ENCODE data around the gene CEP83. TPM values are rescaled to one million over a fixed set of nuclear protein-coding genes. Genes with fewer than 3 reads are reported as not detected.

Gene CEP83
- total RNA-seq, 1 experiment from 2014 or later = 19.2 TPM

DNA sequence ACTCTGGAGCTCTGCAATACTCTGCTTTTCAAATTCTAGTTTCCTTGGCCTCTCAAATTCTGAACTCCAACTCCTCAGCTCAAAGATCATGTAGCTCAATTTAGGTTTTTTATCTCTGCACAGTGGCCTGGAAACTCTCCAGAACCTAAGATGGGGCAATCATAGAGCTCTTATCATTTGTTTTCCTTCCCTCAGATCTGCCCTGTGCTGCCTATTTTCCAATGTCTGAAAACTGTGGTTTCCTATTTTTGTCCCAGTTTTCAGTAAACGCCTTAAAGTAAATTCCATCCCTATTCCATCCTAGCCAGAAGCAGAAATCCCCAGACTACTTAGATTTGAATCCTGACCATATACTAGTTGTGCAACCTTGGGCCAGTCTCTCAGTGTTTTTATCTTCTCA is 73.2 kb downstream of the CEP83 start:
- H3K36me3 ChIP-seq (ENCODE audit: control insufficient read depth in 1 of 2, insufficient read depth in 2 of 2, low read length in 2 of 2) = peaks cover 0 to 13% of the 10 kb centered on the region in 2 experiments; a peak in 1 of 4 replicates
- RAD21 ChIA-PET (ENCODE audit: low non-redundant PET in 1 of 2, low total read pairs in 2 of 2, uncharacterized antibody in 2 of 2, unreplicated experiment in 2 of 2) = no interaction called here
- DNase-seq (ENCODE audit: low read depth, low spot score) (no peak), ATAC-seq (no peak)
- TF ChIP-seq YY1 (IDR thresholded peaks at IDR 0.05; ENCODE audit: extremely low read depth, insufficient replicate concordance, low read depth, low read length) = no peak
- TF ChIP-seq, protein P1, sequence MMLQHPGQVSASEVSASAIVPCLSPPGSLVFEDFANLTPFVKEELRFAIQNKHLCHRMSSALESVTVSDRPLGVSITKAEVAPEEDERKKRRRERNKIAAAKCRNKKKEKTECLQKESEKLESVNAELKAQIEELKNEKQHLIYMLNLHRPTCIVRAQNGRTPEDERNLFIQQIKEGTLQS (IDR thresholded peaks at IDR 0.05) = no peak
- TF ChIP-seq CBX3 (IDR thresholded peaks at IDR 0.05; ENCODE audit: low read depth) = no peak
- no peak for TF ChIP-seq TCF7L2 (IDR thresholded peaks at IDR 0.05; ENCODE audit: borderline replicate concordance, extremely low read depth, insufficient read depth, insufficient read length)
- TF ChIP-seq SIN3A (IDR thresholded peaks at IDR 0.05; ENCODE audit: low read depth) = no peak
- TF ChIP-seq, protein P2, sequence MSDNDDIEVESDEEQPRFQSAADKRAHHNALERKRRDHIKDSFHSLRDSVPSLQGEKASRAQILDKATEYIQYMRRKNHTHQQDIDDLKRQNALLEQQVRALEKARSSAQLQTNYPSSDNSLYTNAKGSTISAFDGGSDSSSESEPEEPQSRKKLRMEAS (IDR thresholded peaks at IDR 0.05) = no peak
- no peak for TF ChIP-seq SRF (IDR thresholded peaks at IDR 0.05; ENCODE audit: low read depth)
- no peak for TF ChIP-seq EZH2phosphoT487 (IDR thresholded peaks at IDR 0.05; ENCODE audit: borderline replicate concordance)
- no peak for TF ChIP-seq POLR2A (IDR thresholded peaks at IDR 0.05; ENCODE audit: borderline replicate concordance, extremely low read depth, insufficient read depth, insufficient read length)
- TF ChIP-seq FOSL1 (IDR thresholded peaks at IDR 0.05; ENCODE audit: low read depth) = no peak
- TF ChIP-seq EGR1 (IDR thresholded peaks at IDR 0.05; ENCODE audit: low read depth) = no peak
- TF ChIP-seq JUND (IDR thresholded peaks at IDR 0.05) = no peak
- no peak for TF ChIP-seq RAD21 (IDR thresholded peaks at IDR 0.05; ENCODE audit: low read depth)
- TF ChIP-seq SP1 (IDR thresholded peaks at IDR 0.05; ENCODE audit: low read depth) = no peak
- TF ChIP-seq, protein P3, sequence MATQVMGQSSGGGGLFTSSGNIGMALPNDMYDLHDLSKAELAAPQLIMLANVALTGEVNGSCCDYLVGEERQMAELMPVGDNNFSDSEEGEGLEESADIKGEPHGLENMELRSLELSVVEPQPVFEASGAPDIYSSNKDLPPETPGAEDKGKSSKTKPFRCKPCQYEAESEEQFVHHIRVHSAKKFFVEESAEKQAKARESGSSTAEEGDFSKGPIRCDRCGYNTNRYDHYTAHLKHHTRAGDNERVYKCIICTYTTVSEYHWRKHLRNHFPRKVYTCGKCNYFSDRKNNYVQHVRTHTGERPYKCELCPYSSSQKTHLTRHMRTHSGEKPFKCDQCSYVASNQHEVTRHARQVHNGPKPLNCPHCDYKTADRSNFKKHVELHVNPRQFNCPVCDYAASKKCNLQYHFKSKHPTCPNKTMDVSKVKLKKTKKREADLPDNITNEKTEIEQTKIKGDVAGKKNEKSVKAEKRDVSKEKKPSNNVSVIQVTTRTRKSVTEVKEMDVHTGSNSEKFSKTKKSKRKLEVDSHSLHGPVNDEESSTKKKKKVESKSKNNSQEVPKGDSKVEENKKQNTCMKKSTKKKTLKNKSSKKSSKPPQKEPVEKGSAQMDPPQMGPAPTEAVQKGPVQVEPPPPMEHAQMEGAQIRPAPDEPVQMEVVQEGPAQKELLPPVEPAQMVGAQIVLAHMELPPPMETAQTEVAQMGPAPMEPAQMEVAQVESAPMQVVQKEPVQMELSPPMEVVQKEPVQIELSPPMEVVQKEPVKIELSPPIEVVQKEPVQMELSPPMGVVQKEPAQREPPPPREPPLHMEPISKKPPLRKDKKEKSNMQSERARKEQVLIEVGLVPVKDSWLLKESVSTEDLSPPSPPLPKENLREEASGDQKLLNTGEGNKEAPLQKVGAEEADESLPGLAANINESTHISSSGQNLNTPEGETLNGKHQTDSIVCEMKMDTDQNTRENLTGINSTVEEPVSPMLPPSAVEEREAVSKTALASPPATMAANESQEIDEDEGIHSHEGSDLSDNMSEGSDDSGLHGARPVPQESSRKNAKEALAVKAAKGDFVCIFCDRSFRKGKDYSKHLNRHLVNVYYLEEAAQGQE (IDR thresholded peaks at IDR 0.05; ENCODE audit: low read depth) = no peak
- no peak overlapping the region for H3K4me2 ChIP-seq (ENCODE audit: low read length)
- H3K27ac ChIP-seq (ENCODE audit: low read depth, low read length) = no peak overlapping the region
- no peak overlapping the region for H3K9ac ChIP-seq (ENCODE audit: low read length)
- H3K4me1 ChIP-seq (ENCODE audit: control insufficient read depth in 1 of 2, insufficient read depth in 2 of 2, low read length in 2 of 2) = peaks cover 0 to 17% of the 10 kb centered on the region in 2 experiments; a peak in 2 of 4 replicates
- intact Hi-C loops (cut with micrococcal nuclease) = no loop called here
- no peaks in the 10 kb centered on the region for H3K9me2 ChIP-seq (ENCODE audit: insufficient read depth)
- H3K9me3 ChIP-seq (ENCODE audit: control insufficient read depth in 1 of 2, insufficient read depth in 1 of 2, low read depth in 1 of 2, low read length in 2 of 2) = no peaks in the 10 kb centered on the region; a peak in 1 of 4 replicates
- no peak overlapping the region for H2AFZ ChIP-seq (ENCODE audit: low read depth, low read length, poor library complexity, severe bottlenecking)
- no peak overlapping the region for H3K4me3 ChIP-seq (replicated peaks in 1 of 2; ENCODE audit: low read depth in 1 of 2, low read length in 2 of 2)
- H3K27me3 ChIP-seq (ENCODE audit: insufficient read depth, low read length) = no peaks in the 10 kb centered on the region
- H3K79me2 ChIP-seq (ENCODE audit: insufficient read depth, low read length) = peaks cover 8% of the 10 kb centered on the region
- POLR2A ChIA-PET = no interaction called here
- CTCF ChIA-PET = no interaction called here
- H4K20me1 ChIP-seq (ENCODE audit: insufficient read depth) = no peaks in the 10 kb centered on the region
- no TSS peak for BruUV-seq (replicated peaks)

All from HCT116 (cell line).